Smooth muscle cell (in vitro differentiated cells): Measurements from ENCODE around the gene CASP9. TPM values are rescaled to one million over a fixed set of nuclear protein-coding genes. Genes with fewer than 3 reads are reported as not detected.

ENCODE experiments used
- DNase-seq: peaks from one replicate; lab custom pipeline; 2025; ENCODE audit not compliant: unreplicated experiment; lab: John Stamatoyannopoulos, UW
- H2AFZ ChIP-seq: fragments of 200-600 bp; sonication (generic); 2 replicates; pipeline ENCODE4 v1.6.0; 2016; ENCODE audit warnings: antibody characterized with exemption, low read depth, mild to moderate bottlenecking
- H3F3A ChIP-seq: fragments of 200-600 bp; sonication (generic); 2 replicates; pipeline ENCODE4 v1.6.0; 2017; ENCODE audit warnings: antibody characterized with exemption, low read depth
- H3K27ac ChIP-seq: fragments of 200-600 bp; sonication (generic); 2 replicates; pipeline ENCODE4 v1.5.1; 2016; ENCODE audit warnings: low read depth, mild to moderate bottlenecking
- H3K27me3 ChIP-seq: fragments of 200-600 bp; sonication (generic); 2 replicates; pipeline ENCODE4 v1.6.1; 2016; ENCODE audit warnings: low read depth, mild to moderate bottlenecking
- H3K36me3 ChIP-seq: fragments of 200-600 bp; sonication (generic); 2 replicates; pipeline ENCODE4 v1.5.1; 2016; ENCODE audit warnings: low read depth
- H3K4me1 ChIP-seq: fragments of 200-600 bp; sonication (generic); 2 replicates; pipeline ENCODE4 v1.5.1; 2016; ENCODE audit warnings: low read depth
- H3K4me2 ChIP-seq: fragments of 200-600 bp; sonication (generic); 2 replicates; pipeline ENCODE4 v1.6.0; 2016; ENCODE audit warnings: mild to moderate bottlenecking
- H3K4me3 ChIP-seq: fragments of 200-600 bp; sonication (generic); 2 replicates; pipeline ENCODE4 v1.5.1; 2016; ENCODE audit warnings: mild to moderate bottlenecking
- H3K79me2 ChIP-seq: fragments of 200-600 bp; sonication (generic); 2 replicates; pipeline ENCODE4 v1.6.0; 2016; ENCODE audit warnings: low read depth, mild to moderate bottlenecking
- H3K9ac ChIP-seq: fragments of 200-600 bp; sonication (generic); 2 replicates; pipeline ENCODE4 v1.6.0; 2016; ENCODE audit warnings: low read depth
- H3K9me3 ChIP-seq: fragments of 200-600 bp; sonication (generic); replicated peaks from 2 replicates; pipeline ENCODE4 v1.5.1; 2016; ENCODE audit warnings: low read depth
- H4K20me1 ChIP-seq: fragments of 200-600 bp; sonication (generic); 2 replicates; pipeline ENCODE4 v1.6.0; 2016; ENCODE audit warnings: low read depth
- WGBS: methylation state at CpG from one replicate; pipeline ENCODE4 v1.1.7; 2016; ENCODE audit warnings: low lambda C conversion rate; 5-methylcytosine and 5-hydroxymethylcytosine counted together
- polyA plus RNA-seq: library from polyadenylated mRNA; unstranded; fragments of >200 nt; fragmentation: Nextera tagmentation; extraction: Ambion mirVana; gene quantifications from 2 replicates; pipeline ENCODE4 v1.2.1, GENCODE V29; 2016
- total RNA-seq: library from RNA; depleted of rRNA; stranded (reverse); fragments of >200 nt; gene quantifications from 2 replicates; pipeline ENCODE4 v1.2.3, GENCODE V29; 2014
- TF ChIP-seq, protein P1 (sequence below): fragments of 200-600 bp; sonication (generic); IDR thresholded peaks from 2 replicates; pipeline ENCODE4 v1.5.1; 2017; ENCODE audit warnings: borderline replicate concordance, mild to moderate bottlenecking, antibody characterized with exemption; ENCODE audit not compliant: insufficient read depth, poor library complexity, severe bottlenecking

CASP9 gene
- total and polyA plus RNA-seq, 2 experiments from 2014 or later: 4.2 to 4.8 TPM

DNA sequence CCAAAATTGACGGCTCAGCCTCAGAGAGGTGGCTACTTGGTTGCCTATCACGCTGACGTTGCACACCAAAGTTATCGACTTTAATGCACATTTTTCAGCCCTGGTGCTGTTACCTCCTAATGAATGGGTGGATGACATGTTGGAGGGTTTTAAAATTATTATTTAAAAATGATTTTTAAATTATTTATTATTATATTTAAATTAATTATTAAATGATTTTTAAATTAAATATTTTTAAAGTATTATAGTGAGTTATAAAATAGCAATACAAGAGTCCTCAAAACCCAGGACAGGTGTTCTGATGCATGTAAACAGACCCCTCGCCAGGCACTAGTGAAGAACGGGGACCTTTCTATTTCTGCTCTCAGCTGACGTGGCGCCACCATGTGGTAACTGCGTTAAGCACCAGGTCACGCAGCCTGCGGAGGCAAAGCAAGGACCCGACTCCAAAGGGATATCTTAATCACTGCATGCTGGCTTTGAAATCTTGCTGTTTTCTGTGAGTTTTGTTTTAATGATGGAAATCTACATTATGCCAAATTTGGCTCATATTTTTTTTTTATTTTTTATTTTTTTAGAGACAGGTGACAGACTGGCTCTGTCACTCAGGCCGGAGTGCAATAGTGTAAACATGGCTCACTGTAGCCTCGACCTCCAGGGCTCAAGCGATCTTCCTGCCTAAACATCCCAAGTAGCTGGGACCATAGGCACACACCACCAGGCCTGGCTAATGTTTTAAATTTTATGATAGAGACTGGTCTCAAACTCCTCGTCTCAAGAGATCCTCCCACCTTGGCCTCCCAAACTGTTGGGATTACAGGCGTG lies 22.6 kb downstream of the CASP9 start:
- TF ChIP-seq, protein P1, sequence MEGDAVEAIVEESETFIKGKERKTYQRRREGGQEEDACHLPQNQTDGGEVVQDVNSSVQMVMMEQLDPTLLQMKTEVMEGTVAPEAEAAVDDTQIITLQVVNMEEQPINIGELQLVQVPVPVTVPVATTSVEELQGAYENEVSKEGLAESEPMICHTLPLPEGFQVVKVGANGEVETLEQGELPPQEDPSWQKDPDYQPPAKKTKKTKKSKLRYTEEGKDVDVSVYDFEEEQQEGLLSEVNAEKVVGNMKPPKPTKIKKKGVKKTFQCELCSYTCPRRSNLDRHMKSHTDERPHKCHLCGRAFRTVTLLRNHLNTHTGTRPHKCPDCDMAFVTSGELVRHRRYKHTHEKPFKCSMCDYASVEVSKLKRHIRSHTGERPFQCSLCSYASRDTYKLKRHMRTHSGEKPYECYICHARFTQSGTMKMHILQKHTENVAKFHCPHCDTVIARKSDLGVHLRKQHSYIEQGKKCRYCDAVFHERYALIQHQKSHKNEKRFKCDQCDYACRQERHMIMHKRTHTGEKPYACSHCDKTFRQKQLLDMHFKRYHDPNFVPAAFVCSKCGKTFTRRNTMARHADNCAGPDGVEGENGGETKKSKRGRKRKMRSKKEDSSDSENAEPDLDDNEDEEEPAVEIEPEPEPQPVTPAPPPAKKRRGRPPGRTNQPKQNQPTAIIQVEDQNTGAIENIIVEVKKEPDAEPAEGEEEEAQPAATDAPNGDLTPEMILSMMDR: peak; percentile 87
- no peak overlapping the region for H3K27ac ChIP-seq
- no peak overlapping the region for H3K9ac ChIP-seq
- no peaks in the 10 kb centered on the region for H3K27me3 ChIP-seq
- no peaks in the 10 kb centered on the region for H3K4me1 ChIP-seq
- peak; percentile 2 for DNase-seq
- H3K9me3 ChIP-seq: no peaks in the 10 kb centered on the region
- 60% methylated on average over 17 of the region's 17 CpGs for WGBS
- no peaks in the 10 kb centered on the region for H3K79me2 ChIP-seq
- H3K4me2 ChIP-seq: no peak overlapping the region
- H4K20me1 ChIP-seq: no peaks in the 10 kb centered on the region
- no peak overlapping the region for H3K4me3 ChIP-seq
- no peaks in the 10 kb centered on the region for H3K36me3 ChIP-seq
- no peak overlapping the region for H2AFZ ChIP-seq
- no peaks in the 10 kb centered on the region for H3F3A ChIP-seq

DNA sequence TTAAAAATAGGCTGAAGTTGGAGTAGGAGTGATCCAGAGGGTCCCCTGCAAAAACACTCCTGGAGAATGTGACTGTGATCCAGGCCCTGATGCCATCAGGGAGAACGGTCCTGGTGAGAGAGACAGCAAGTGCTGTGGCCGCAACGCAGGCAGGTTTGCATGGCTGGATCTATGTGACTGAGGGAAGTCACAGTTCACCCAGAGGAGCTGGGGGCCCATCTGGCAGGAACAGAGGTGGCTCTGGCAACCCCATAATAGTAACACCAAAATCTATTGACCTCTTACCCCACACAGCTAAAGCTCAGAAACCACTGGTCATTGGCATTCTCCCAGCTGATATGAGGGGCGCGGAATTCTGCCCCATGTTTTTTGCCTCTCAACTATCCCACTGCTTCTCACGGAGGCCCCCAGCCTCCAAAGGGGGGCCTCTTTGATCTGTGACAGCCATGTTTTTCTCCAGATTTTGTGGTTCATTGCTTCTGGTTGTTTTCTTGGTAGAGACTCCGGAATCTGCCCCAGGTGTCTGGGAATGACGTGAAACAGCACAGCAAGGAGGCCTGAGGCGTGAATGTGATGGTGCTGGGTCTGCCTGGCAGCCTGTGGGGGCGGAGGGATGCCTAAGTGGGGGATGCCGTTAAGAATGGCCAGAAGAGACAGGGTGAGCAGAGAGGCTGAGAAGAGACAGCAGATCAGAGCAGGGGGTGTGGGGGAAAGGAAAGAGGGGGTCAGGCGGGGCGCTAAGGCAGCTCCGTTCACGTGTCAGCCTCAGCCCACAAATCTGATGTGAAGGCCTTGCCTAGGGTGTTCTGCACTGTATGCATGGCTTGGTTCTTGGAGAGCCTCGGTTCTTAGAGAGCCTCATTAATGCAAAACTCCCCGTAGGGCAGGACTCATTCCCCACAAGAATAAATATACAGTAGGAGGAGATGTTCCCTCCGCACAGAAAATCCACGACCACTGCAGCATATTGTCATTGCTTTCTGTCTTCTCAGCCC lies 23.5 kb downstream of the CASP9 start:
- Histone ChIP-seq H3K4me1 (no peaks in the 10 kb centered on the region), H3F3A (no peaks in the 10 kb centered on the region), H3K79me2 (no peaks in the 10 kb centered on the region), H3K4me2 (no peak overlapping the region), H3K9ac (no peak overlapping the region), H3K9me3 (no peaks in the 10 kb centered on the region), H3K36me3 (no peaks in the 10 kb centered on the region), H3K27me3 (no peaks in the 10 kb centered on the region), H3K27ac (no peak overlapping the region), H2AFZ (no peak overlapping the region), H3K4me3 (no peak overlapping the region), H4K20me1 (no peaks in the 10 kb centered on the region)
- TF ChIP-seq, protein P1: no peak
- 77% methylated on average over 19 of the region's 19 CpGs for WGBS
- DNase-seq: no peak

DNA sequence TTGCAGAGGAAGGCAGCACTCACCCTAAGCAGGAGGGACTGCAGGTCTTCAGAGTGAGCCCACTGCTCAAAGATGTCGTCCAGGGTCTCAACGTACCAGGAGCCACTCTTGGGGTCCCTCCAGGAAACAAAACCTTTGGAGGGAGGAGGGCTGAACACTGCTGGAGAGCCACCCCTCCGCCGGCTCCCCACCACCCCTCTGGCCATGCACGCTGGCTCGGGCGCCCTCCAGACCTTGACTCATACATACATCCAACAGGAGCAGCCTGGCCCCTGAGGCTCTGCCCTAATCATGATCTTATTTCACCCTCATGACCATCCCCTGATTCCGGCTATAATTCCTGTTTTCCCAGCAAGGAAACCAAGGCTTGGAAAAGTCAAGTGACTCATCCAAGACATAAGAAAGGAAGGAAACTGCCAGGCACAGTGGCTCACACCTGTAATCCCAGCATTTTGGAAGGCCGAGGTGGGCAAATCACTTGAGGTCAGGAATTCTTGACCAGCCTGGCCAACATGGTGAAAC lies 30.1 kb downstream of the CASP9 start:
- no peaks in the 10 kb centered on the region for H3K79me2 ChIP-seq
- no peak overlapping the region for H3K9ac ChIP-seq
- H3K4me2 ChIP-seq: no peak overlapping the region
- H3F3A ChIP-seq: no peaks in the 10 kb centered on the region
- TF ChIP-seq, protein P1: no peak
- no peak overlapping the region for H2AFZ ChIP-seq
- no peaks in the 10 kb centered on the region for H4K20me1 ChIP-seq
- H3K27ac ChIP-seq: no peak overlapping the region
- H3K9me3 ChIP-seq: no peaks in the 10 kb centered on the region
- H3K27me3 ChIP-seq: no peaks in the 10 kb centered on the region
- WGBS: 89% methylated on average over 9 of the region's 9 CpGs
- no peaks in the 10 kb centered on the region for H3K36me3 ChIP-seq
- H3K4me3 ChIP-seq: no peak overlapping the region
- DNase-seq: no peak
- no peaks in the 10 kb centered on the region for H3K4me1 ChIP-seq
